ENCODE results near the gene CAMTA1. TPM values are rescaled to one million over a fixed set of nuclear protein-coding genes. Genes with fewer than 3 reads are reported as not detected.

Gene CAMTA1
- total RNA-seq, 1 experiment from 2014 or later = 69.5 TPM

GRCh38 chr1:7063981-7064380, 278.7 kb downstream of the CAMTA1 start:
- ChIA-PET RAD21 (ENCODE audit: low non-redundant PET in 1 of 2, low total read pairs in 2 of 2, uncharacterized antibody in 2 of 2, unreplicated experiment in 2 of 2) (no interaction called here), CTCF (no interaction called here), POLR2A (no interaction called here)
- H3K4me3 ChIP-seq (replicated peaks in 1 of 2; ENCODE audit: low read depth in 1 of 2, low read length in 2 of 2) = no peak overlapping the region
- H3K9me3 ChIP-seq (ENCODE audit: control insufficient read depth in 1 of 2, insufficient read depth in 1 of 2, low read depth in 1 of 2, low read length in 2 of 2) = no peaks in the 10 kb centered on the region
- DNase-seq (ENCODE audit: low read depth, low spot score) = no peak
- intact Hi-C loops (cut with micrococcal nuclease) = no loop called here
- H3K27me3 ChIP-seq (ENCODE audit: insufficient read depth, low read length) = peaks cover 42% of the 10 kb centered on the region
- no peaks in the 10 kb centered on the region for H3K79me2 ChIP-seq (ENCODE audit: insufficient read depth, low read length)
- no peak overlapping the region for H3K9ac ChIP-seq (ENCODE audit: low read length)
- ATAC-seq = no peak
- no peaks in the 10 kb centered on the region for H3K9me2 ChIP-seq (ENCODE audit: insufficient read depth)
- no peaks in the 10 kb centered on the region for H3K36me3 ChIP-seq (ENCODE audit: control insufficient read depth in 1 of 2, insufficient read depth in 2 of 2, low read length in 2 of 2)
- no peak overlapping the region for H2AFZ ChIP-seq (ENCODE audit: low read depth, low read length, poor library complexity, severe bottlenecking)
- TF ChIP-seq TCF7L2 (IDR thresholded peaks at IDR 0.05; ENCODE audit: borderline replicate concordance, extremely low read depth, insufficient read depth, insufficient read length) (no peak), EGR1 (IDR thresholded peaks at IDR 0.05; ENCODE audit: low read depth) (no peak), ZNF274 (IDR thresholded peaks at IDR 0.05; ENCODE audit: low read depth, low read length) (no peak), EZH2phosphoT487 (IDR thresholded peaks at IDR 0.05; ENCODE audit: borderline replicate concordance) (no peak), SRF (IDR thresholded peaks at IDR 0.05; ENCODE audit: low read depth) (no peak), ZBTB33 (IDR thresholded peaks at IDR 0.05; ENCODE audit: extremely low read depth, insufficient replicate concordance, low read length) (no peak), CTCF (IDR thresholded peaks at IDR 0.05 in 2 of 3, conservative IDR thresholded peaks at IDR 0.05 in 1 of 3; ENCODE audit: borderline replicate concordance in 1 of 3, insufficient read depth in 1 of 3, low read depth in 2 of 3, low read length in 2 of 3) (no peak), ATF3 (IDR thresholded peaks at IDR 0.05) (no peak), POLR2A (IDR thresholded peaks at IDR 0.05; ENCODE audit: borderline replicate concordance, extremely low read depth, insufficient read depth, insufficient read length) (no peak)
- H4K20me1 ChIP-seq (ENCODE audit: insufficient read depth) = no peaks in the 10 kb centered on the region
- no peak overlapping the region for H3K27ac ChIP-seq (ENCODE audit: low read depth, low read length)
- BruUV-seq (replicated peaks) = no TSS peak
- no peak overlapping the region for H3K4me2 ChIP-seq (ENCODE audit: low read length)
- no peaks in the 10 kb centered on the region for H3K4me1 ChIP-seq (ENCODE audit: control insufficient read depth in 1 of 2, insufficient read depth in 2 of 2, low read length in 2 of 2)

Data from HCT116 (cell line).